Fibroblast of skin of left quadriceps (primary cell): ENCODE results near the gene ADISSP.
A peak's percentile ranks its signal among the peaks of the same experiment; 100 is the strongest.

Source experiments
- DNase-seq, 2 experiments: peaks; one replicate each; pipeline ENCODE4 v3.0.0-alpha.2; 2013; ENCODE audit warnings: low read depth in 2 of 2

ADISSP gene

DNA sequence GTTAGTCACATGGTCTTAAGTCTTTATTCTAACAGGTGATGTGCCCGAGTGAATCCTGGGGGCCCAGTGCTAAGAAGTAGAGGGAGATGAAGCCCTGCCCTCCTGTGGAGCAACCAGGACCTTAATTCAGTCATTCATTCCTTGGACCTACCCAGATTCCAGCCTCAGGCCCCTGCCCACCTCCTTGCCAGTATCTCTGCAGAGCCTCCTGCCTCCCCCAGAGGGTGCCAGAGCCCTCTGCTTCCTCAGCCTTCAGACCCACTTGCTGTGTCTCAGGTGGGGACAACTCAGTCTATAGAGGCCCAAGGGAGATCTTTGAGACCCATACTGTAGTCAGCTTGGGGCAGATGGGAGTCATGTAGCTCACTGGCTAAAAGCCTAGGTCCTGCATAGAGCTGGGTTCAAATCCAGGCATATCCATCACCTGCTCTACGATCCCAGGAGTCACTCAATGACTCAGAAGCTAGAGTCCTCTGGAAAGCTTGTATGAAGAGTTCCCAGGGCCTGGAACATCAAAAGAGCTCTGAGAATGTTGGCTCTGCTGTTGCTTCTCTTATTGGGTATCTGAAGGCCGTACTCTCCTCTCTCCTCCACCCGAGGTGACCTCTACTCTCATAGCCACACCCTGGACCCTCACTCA, 51.2 kb downstream of the ADISSP start:
- DNase-seq: peak; percentile 24 to 26

DNA sequence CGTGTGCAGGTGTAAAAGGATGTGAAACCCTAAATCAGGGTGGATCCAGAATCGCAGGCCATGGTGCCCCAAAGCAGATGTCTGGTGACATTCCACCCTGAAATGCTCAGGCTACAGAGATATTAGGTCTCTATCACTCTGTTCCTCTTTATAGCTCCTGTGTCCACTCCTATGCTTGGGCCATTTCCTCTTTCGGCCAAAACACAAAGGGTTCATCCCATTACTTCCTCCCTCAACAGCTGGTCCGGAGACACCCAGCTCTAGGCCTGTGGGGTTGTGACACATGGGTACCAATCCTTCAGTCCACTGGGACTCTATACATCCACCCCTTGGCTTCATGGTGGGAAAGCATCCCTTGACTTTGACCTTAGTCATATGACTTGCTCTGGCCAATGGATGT, 53.5 kb downstream of the ADISSP start:
- no peak for DNase-seq

DNA sequence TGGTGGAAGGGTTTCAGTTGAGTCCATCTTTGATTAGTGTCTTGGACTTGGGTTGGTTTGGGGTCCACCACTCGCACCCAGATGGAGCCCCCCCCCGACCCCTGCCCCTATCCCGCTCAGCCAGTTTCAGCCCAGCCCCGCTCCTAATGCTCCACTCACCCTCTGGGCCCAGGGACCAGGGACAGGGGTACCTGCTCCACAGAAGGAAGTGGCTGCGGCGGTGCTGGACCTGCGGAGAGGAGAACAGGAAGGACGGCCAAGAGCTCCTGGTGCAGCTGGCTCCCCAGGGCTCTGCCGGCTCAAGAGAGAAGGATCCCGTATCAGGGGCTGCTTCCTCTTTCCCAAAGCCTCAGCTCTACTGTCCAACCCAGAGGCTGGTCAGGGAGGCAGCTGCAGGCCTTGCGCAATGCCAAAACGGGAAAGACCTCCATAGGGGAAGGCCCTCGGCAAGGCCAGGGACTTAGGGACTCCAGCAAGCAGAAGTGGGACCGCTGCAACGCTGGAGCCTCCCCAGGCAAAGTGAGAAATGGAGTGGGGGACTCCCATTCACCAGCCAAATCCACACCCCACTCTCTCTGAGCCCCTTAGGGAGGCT, 55.2 kb downstream of the ADISSP start, which contains the start of gene SIGLEC1:
TSS of gene SIGLEC1 (minus strand) at position 322 of the 595 bp plus-strand sequence. CDS start 5,472 bp downstream, outside the sequence.
- no peak for DNase-seq

DNA sequence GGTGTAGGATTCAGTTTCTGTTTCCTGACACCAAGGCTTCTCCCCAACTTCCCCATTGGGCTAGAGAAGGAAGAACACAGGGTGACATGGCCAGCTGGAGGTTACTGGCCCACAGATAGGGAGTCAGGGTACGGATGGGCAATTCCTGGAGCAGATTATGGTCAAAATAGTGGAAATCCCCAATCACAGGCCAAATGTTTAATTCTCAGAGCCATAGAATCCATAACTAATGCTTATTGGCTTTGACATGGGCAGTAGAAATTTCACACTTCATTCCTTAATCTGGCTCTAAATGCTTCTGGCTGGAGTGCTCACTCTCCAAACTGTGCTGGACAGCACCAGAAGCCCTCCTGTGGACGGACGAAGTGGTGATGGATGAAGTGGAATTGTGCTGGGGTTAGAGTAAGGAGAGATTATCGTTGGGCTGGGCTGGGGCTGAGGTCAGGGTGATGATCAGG, 56.0 kb downstream of the ADISSP start:
- no peak for DNase-seq

DNA sequence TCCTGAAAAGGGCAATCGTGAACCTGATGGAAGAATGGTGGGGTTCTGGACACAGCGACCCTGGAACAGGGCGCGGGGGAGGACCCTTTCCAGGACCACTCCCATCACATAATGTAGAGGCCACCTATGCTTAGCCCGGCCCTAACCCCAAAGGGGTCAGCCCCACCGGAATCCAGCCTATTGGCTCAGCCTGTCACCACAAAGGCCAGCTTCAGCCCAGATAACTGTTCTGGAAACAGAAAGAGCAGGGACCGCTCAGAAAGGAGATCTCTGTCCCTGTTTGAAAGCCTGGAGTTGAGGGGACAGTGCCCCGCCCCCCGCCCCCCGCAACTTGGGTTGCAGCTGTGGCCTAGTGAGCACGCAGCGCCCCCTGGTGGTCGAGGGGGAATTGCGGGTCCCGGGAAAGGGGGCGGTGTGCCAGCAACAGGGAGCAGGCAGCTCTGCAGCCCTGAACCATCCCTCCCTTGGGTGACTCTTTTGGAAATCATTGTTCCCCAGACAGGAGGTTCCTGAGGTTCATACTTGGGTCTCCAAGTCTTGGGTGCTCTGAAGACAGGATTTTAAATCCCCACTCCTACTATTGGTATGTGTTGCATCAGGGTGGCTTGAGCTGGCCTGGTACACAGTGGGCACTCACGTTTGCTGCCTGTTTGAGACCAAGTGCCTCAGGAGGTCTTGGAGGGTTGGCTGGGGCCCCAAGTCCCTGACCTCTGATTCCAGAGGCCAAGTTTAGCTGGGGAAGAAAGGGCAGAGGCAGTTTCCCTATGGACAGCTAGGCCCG, 56.7 kb downstream of the ADISSP start:
- DNase-seq: peak; percentile 18 to 24

DNA sequence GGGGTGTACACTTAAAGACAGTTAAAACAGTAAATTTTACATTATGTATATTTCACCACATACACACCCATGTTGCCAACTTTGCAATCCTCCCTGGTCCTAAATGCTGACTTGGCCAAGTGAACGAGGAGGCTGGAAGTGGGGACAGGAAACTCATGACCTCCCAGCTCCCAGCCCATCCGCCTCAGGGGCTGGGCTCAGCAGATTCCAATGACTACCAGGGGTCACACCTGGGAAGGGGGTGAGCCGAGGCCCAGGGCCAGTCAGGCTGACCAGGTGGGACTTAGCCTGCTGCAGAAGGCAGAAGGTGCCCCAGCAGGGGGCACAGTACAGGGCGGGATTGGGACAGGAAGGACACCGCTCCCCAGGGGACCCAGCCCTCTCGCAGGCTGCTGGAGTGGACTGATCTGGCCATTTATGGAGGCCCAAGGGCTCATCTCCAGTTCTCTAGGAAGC, 57.5 kb downstream of the ADISSP start:
- no peak for DNase-seq

DNA sequence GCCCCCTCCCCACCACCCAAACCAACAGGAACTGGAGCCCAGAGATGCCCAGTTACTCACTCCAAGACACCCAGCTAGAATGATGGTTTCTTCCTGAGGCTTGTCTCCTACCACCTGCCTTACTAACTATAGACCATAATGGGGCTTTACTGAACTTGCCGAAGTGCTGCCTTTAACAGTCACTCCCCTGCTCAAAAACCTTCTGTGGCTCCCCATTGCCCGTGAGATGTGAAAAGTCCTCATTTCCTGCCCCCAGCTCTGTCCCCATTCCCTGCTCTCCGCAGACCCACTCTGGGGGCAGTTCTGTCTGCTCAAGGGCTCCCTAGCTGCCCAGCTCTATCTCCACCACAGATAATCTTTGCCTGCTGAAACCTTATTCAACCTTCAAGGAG, 60.0 kb downstream of the ADISSP start:
- no peak for DNase-seq

DNA sequence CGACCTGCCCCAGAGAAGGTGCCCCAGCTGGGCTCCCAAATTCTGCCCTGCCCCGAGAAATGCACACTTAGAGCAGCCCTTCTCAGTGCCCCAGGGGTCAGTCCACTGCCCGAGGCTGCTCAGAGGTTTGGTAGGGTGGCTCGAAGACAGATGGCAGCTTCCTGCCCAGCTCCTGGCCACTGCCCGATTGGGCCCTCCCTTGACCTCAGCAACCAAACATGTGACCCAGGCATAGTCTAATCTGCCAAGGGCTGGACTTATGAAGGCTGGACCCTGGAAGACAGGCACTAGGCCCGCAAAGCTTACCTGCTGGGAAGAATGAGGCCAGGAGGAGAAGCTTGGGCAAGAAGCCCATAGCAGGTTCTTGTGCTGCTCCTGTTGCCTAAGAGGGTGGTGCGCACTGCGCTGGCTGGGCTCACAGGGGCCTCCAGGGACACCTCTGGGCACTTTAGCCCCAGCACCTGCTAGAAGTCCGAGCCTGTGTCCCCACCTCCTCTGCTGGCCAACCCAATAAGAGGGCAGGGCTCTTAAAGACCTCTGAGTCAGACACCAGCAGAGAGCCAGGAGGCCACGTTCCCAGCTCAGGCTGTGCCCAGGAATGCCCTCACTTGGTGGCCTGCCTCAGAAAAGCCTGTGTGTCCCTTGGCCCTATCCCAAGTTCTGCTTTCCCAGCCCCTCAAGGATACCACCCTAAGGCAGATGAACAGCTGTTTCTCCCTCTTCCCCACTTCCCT, 60.6 kb downstream of the ADISSP start:
- DNase-seq: no peak

DNA sequence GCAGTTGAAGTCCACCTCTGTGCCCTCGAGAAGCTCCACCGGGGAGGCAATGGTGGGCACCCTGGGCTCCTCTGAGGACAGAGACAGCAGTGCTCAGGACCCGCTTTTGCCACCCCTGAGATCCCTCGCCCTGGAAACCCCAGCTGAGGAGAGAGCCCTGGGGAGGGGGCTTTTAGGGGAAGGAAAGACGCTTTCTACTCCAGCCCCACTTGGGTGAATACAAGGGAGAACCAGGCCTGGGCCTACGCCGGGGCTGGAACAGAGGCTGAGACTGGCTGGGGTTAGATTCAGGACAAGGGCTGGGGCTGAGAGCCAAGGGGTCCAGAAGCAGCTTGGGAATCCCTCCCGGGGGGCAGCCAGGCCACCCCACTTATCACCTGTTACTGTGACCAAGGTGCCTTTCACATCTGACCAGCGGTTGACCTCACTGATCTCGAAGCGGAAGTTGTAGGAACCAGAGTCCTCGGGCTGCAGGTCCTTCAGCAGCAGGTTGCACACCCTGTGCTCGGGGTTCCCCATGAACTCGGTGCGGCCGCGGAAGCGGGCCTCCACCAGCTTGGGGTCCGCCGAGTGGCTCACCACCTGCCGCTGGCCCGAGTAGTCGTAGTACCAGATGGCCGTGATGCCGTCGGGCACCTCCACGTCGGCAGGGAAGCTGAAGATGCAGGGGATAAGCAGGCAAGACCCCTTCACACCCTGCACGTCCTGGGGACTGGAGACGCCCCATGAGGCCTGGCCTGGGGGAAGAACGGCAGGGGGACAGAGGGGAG, 61.4 kb downstream of the ADISSP start:
- no peak for DNase-seq

DNA sequence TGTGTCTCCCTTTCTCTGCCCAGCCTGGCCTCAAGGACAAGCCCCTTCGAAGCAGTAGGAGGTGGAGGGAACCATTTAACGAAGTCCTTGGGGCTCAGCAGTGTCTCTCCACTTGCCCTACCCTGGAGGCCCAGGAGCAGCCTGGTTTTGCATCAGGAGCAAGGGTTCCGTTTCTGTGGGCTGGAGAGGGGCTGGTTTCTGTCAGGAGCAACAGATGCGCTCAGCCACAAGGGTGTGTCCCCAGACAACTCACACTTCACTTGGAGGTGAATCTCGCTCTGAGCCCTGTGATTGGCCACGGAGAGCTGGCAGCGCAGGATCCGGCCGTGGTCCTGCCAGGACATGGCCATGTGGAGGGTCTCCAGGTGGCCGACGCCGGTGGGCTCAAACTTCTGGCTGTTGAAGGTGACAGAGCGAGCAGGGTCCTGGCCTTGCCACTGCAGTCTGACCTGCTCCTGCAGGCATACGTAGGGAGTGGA, 62.0 kb downstream of the ADISSP start:
- no peak for DNase-seq

DNA sequence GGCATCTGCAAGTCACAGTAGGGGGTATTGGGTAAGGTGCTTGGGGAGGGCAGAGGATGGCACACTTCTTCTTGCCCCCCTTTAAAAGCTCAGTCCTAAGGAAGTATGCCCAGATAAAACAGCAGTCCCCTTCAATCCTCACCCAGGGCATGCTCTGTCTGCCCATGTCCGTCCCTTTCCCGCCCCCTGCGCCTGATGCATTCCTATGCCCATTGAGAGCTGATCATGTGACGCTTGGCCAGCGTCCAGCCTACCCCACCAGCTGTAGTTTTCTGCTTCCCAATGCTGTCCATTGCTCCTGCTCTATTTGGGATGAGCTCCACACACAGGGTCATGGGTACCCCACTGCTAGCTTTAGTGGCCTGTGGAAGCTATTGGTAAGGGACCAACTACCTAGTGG, 63.5 kb downstream of the ADISSP start:
- no peak for DNase-seq
